GM19240 (cell line): ENCODE measurements around the gene LRRC8C.

Experiments
- DNase-seq: peaks from one replicate; pipeline ENCODE4 v3.0.0; 2011; ENCODE audit warnings: low spot score; ENCODE audit not compliant: insufficient read length

LRRC8C gene

DNA sequence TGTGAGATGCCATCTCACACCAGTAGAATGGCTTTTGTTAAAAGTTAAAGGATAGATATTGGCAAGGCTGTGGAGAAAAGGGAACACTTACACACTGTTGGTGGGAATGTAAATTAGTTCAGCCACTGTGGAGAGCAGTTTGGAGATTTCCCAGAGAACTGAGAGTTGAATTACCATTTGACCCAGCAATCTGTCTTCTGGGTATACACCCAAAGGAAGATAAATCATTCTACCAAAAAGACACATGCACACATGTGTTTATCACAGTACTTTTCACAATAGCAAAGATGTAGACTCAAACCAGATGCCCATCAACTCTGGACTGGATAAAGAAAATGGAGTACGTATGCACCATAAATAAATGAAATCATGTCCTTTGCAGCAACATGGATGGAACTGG is 99.3 kb downstream of the LRRC8C start:
- no peak for DNase-seq

- no peak for DNase-seq
Measured at GRCh38 chr1:89732643-89733222, 99.8 kb downstream of the LRRC8C start.

DNA sequence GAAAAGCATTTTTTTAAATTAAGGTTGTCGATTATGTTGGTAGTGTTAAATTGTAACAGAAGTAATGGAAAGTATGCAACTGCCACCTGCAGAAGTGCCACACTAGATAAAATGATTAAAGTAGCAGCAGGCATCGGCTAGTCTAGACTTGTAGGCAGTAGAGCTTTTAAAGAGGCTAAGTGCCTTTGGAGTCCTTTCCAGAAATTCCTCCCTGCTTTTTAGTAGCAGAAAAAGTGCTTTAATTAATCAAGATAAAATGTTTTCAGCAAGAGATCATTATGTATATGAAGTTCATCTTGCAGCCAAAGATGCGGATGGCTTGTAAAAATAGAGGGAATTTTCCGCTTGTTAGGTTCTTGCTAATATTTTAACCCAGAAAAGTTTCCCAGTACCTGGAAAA is 100.8 kb downstream of the LRRC8C start:
- DNase-seq = no peak

DNA sequence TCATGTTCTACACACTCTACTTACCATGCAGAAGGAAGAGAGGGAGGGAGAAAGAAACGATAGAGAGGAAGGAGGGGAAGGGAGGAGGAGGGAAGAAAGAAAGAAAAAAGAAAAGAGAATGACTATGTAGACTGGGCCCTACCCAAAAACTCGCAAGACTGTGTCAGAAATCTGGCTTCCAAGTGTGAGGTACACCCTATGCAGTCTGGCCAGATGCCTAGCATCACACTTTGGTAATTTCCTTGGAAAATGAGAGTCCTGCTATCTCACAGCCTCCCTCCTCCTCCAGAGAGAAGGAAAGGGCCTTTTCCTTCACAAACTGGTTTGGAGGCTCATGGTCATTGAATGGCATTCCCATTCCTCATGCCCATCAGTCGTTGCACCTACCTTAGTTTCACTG is 101.5 kb downstream of the LRRC8C start:
- no peak for DNase-seq

DNA sequence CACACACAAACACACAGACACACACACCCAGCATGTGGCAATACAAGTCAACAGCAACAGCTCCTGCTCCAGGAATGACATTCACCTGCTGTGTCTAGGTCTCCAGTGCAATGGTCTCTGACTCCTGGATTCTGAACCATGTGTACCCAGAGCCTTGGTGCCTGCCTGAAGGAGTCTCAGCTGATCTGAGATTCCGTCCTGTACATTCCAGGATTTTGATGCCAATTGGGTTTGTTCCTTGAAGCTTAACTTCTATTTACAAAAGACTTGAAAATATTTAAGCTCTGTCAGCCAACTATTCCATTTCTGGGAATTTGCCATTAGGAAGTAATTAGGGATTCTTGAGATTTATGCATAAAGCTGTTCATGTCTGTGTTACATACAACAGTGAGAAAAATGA is 102.6 kb downstream of the LRRC8C start:
- DNase-seq = no peak

- DNase-seq = no peak
Measured at GRCh38 chr1:89736937-89737733, 104.2 kb downstream of the LRRC8C start.

- no peak for DNase-seq
Measured at GRCh38 chr1:89737985-89738510, 105.1 kb downstream of the LRRC8C start.

DNA sequence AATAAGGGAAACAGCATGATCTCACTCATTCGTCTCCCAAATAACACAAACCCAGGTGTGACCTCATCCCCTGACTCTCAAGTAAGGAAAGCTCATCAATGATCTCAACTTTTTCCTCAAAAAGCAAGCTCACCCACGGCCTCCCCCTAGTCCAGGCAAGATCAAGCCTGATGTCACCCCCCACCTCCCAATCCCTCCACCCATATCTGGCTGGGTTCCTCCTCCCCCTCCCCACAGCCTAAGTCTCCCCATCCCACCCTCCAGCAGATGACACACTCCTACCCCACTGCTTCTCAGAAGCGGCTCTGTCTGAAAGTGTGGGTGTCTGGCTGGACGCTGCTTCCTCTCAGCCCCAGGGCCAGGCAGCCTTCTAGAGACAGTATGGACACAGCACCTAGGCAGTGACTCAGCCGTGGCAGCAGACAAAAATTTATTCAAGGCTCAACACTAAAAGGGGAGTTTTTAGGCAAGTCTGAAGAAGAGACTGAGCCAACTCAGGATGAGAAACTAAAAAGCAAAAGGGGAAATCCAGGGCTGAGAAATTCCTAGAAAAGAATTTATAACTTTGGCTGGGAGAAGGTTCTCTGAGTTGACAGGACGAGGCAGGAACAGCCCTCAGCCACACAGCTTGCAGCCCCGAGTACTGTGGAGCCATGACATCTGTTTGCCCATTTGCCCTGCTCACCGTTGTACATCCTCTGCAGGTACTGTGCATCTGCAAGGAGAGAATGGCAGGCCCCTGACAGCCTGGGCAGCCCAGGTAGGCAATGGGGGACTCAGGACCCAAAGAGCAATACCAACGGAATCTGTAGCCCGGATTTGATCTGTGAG is 106.3 kb downstream of the LRRC8C start:
- no peak for DNase-seq

- DNase-seq = no peak
Measured at GRCh38 chr1:89739844-89740216, 106.9 kb downstream of the LRRC8C start.

GRCh38 chr1:89743788-89744187 is 110.9 kb downstream of the LRRC8C start:
- DNase-seq = no peak

- no peak for DNase-seq
Measured at GRCh38 chr1:89746424-89747149, 113.7 kb downstream of the LRRC8C start.

- no peak for DNase-seq
Measured at GRCh38 chr1:89753761-89754160, 120.8 kb downstream of the LRRC8C start.

DNA sequence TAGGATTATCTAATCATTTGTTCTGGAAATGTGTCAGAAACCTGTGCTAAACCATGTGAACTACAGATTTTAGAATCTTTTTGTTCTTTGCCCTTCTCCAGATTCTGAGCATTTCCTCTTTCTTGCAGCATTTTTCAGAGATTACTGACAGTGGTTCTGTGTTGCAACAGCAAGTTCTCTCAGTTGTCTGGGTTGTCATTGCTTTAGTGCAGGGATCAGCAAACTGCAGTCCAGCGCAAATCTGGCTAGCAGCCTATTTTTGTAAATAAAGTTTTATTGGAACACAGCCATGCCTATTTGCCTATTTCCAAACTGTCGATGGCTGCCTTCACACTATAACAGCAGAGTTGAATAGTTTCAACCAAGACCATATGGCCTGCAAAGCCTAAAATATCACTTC is 121.6 kb downstream of the LRRC8C start:
- DNase-seq = no peak

- no peak for DNase-seq
Measured at GRCh38 chr1:89755591-89755990, 122.7 kb downstream of the LRRC8C start.

DNA sequence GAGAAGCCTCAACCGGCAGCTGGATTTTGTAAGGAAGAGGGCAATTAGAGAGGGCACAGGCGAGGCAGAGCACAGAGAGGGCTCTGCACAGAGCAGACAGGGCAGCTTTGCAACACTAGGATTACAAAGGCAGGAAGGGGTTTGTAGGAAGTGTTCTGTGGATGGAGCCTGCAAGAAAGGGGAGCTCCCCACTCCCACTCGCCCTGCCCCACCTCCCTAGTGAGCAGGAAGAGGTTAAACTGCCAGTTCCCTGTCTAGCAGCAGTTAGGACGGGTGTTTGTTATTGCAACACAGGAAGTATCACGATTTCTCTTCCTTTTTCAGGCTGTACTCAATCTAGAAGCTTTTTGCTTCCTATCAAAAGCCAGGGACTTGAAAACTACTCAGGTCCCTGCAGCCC is 124.6 kb downstream of the LRRC8C start:
- DNase-seq = no peak

DNA sequence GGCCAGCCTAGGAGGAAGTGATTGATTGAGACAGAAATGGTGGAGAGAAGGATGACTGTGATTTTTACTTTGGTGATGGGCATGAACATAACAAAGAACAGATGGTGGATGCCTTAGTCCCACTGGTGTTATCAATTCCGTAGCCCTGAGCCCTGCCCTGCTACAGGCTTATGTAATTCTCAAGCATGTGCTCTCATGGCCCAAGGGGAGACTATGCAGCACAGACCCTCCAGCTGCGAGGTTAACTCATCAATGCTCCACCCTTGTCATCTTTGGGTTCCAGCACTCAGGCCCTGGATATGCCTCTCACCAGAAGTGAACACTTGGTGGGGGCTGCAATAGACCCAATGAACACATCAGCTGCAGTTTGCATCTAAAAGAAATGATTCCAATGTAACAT is 125.2 kb downstream of the LRRC8C start:
- DNase-seq = no peak

DNA sequence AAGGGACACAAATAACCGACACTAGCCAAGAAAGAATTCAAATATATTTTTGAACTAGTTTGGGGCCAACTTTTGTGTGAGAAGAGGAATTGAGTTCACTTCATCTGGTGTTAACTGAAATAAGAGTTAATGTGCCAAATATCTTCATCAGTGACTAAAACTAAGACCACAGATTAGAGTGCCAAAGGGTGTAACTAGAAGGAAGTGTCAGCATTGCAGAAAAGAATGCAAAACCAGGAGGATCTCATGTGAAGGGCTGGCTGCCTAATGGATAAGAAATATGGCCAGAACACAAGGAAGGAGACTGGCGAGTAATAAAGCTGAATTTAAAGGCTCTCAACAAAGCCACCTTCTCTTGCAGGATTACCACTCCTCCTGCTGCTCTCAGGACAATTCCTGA is 126.1 kb downstream of the LRRC8C start:
- no peak for DNase-seq

DNA sequence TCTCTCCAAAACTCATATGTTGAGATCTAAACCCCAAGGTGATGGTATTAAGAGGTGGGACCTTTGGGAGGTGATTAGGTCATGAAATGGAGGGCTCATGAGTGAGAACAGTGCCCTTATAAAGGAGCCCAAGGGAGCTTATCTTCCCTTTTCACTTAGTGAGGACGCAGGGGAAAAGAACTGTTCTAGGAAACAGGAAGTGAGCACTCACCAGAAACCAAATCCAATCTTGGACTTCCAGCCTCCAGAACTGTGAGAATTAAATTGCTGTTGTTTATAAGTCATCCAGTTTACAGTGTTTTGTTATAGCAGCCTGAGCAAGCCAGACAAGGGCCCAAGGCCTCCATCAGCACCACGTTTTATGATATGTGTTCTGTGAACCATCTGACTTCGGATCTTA is 127.6 kb downstream of the LRRC8C start:
- DNase-seq = no peak

- DNase-seq = no peak
Measured at GRCh38 chr1:89761338-89761737, 128.4 kb downstream of the LRRC8C start.

DNA sequence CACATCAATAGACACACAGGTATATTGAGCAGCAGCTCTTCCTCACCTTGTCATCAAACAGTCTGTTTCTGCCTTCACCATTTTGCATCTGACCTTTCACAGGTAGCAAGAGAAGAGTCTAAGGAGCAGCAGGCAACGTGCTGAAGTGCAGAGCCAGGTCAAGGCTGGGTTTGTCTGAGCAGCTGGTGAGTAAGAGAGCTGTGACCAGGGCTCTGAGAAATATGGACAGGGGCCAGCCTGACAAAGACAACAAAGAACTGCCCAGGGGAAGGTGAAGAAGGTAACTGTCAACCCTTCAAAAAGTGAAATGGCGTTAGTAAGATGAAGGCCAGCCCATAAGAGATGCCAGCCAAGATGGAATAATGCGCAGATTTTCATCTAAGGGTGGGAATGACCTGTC is 129.0 kb downstream of the LRRC8C start:
- DNase-seq = no peak

- DNase-seq = no peak
Measured at GRCh38 chr1:89762386-89762778, 129.5 kb downstream of the LRRC8C start.
